GM12874 (cell line): ENCODE results near the gene FRS3.

Experiments
- TF ChIP-seq, protein P1 (sequence below): IDR thresholded peaks from 2 replicates; pipeline ENCODE4 v1.5.1; 2011; ENCODE audit warnings: low read depth, mild to moderate bottlenecking, control low read depth, low read length, moderate library complexity; ENCODE audit not compliant: insufficient read depth

Gene FRS3

GRCh38 chr6:41781366-41781730 lies 1.6 kb upstream of the FRS3 start:
- TF ChIP-seq, protein P1, sequence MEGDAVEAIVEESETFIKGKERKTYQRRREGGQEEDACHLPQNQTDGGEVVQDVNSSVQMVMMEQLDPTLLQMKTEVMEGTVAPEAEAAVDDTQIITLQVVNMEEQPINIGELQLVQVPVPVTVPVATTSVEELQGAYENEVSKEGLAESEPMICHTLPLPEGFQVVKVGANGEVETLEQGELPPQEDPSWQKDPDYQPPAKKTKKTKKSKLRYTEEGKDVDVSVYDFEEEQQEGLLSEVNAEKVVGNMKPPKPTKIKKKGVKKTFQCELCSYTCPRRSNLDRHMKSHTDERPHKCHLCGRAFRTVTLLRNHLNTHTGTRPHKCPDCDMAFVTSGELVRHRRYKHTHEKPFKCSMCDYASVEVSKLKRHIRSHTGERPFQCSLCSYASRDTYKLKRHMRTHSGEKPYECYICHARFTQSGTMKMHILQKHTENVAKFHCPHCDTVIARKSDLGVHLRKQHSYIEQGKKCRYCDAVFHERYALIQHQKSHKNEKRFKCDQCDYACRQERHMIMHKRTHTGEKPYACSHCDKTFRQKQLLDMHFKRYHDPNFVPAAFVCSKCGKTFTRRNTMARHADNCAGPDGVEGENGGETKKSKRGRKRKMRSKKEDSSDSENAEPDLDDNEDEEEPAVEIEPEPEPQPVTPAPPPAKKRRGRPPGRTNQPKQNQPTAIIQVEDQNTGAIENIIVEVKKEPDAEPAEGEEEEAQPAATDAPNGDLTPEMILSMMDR: no peak

GRCh38 chr6:41780551-41781365 lies 1.1 kb upstream of the FRS3 start, which contains the start of gene PRICKLE4:
TSS of gene PRICKLE4 (plus strand) at chr6:41780782. CDS start at chr6:41783474, 2,692 bp downstream.
- TF ChIP-seq, protein P1: no peak

DNA sequence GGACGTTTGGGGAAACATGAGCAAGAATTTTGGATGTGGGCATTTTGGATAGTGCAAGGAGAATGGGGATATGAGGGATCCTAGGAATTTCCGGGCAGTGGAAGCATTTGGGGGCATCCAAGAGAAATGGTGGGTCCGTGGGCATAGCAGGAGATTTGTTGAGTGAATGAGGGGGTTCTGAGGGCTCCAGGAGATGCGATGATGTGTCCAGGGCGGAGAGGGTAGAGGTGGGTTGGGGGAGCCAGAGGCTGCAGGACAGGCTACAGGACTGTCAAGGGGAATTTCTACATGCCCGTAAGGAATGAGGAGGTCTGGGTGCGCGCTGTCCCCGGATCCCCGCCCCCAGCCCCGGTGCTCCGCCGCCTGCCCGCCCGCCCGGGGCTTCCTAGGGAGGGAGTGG lies 364 bp downstream of the FRS3 start:
- TF ChIP-seq, protein P1: no peak

GRCh38 chr6:41778895-41779294 lies 805 bp downstream of the FRS3 start:
- TF ChIP-seq, protein P1: no peak

- TF ChIP-seq, protein P1: no peak
Measured at GRCh38 chr6:41777551-41778285, 2.0 kb downstream of the FRS3 start.

DNA sequence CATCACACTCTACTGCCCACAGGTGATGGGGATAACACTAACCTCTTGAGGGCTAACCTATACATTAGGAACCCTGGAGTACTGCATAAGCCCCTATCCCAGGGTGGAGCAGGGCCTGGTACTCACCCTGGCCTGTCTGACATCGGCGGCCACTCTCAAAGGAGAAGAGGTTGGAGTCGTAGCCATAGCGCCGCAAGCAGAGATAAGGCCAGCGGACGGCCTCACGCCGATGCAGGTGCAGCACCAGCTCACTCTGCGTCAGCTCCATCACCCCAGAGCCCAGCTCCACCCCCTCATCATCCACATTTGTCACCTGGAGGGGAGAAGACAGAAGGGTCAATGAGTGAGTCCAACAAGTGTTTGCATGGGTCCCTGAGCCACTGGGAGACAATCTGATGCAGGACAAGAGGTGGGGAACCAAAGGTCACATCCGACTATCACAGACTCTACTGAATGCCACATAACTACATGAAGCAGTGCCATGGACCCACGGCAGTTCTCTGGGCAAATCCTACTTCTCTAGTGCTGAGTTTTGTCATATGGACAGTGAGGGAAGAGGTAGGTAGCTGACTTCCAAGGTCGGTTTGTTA lies 4.3 kb downstream of the FRS3 start:
- TF ChIP-seq, protein P1: no peak

DNA sequence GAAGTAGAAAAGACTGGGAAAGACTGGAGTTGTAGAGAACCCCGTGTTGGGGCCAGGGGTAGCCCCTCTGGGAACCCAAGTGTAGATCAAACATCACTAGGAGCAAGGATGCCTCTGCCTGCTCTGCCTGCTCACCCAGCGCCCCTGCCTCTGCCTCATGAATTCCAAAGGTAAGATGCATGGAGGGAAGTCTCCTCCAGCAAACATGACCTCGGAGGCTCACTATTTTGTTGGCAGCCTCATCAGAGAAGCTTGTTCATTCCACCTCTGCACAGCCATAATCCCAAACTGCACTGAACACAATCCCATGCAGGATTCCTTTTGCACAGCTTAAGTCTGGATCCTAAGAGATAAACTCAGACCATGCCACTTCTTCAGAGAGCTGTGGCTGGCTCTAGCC lies 4.9 kb downstream of the FRS3 start:
- TF ChIP-seq, protein P1: no peak
